ENCODE measurements around the gene IGSF3. TPM values are rescaled to one million over a fixed set of nuclear protein-coding genes. Genes with fewer than 3 reads are reported as not detected.
A peak's percentile ranks its signal among the peaks of the same experiment; 100 is the strongest.

Gene IGSF3
- total RNA-seq, 2 experiments from 2014 or later, result 0.08 to 0.22 TPM

DNA sequence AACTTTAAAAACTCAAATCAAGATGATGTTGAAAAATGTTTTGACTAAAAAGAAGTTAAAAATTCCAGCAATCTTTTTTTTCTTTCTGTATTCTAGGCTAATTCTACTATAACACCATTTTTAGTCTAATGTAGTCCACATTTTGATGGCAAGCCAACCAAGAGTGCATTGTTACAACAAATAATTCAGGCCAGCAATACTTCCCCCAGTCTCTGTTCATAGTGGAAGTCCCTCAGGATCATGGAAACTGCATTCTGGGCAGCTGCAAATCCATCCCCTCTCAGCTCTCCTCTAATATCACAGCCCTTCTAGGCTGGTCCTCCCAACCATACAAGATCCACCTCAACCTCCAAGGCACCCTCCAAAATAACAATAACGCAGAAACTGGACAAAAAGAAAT is 89.0 kb downstream of the IGSF3 start:
- Mint-ChIP-seq H3K4me1 (ENCODE audit: low read depth) (peaks cover 6% of the 10 kb centered on the region), H3K27me3 (peaks cover 4% of the 10 kb centered on the region), H3K4me3 (no peak overlapping the region), H3K36me3 (ENCODE audit: low read depth) (no peaks in the 10 kb centered on the region), H3K9me3 (no peaks in the 10 kb centered on the region), H3K27ac (no peak overlapping the region)
- POLR2A ChIA-PET, result no interaction called here
- Histone ChIP-seq H3K27me3 (ENCODE audit: control insufficient read depth in 1 of 2, insufficient read depth in 2 of 2, low read length in 2 of 2) (no peaks in the 10 kb centered on the region), H3K36me3 (ENCODE audit: insufficient read depth, low read length) (no peaks in the 10 kb centered on the region), H3K4me1 (ENCODE audit: insufficient read depth, low read length) (no peaks in the 10 kb centered on the region), H3K4me3 (ENCODE audit: low read length) (no peak overlapping the region), H3K9me3 (ENCODE audit: control insufficient read depth in 1 of 2, insufficient read depth in 1 of 2, low read length in 2 of 2) (no peaks in the 10 kb centered on the region), H3K27ac (ENCODE audit: low read depth in 1 of 2, low read length in 2 of 2) (no peak overlapping the region)
- intact Hi-C loops (cut with DNase I, micrococcal nuclease), result loop anchor here (5.0 to 10.0 kb wide), 4 partner anchors 89 to 786 kb away; partner anchors contain the start of genes IGSF3 (in 1 of the 2) and MAN1A2 (in 1 of the 2)
- CTCF ChIA-PET, result no interaction called here
- ATAC-seq (ENCODE audit: poor library complexity) (no peak), DNase-seq (no peak)
- TF ChIP-seq, protein P1, sequence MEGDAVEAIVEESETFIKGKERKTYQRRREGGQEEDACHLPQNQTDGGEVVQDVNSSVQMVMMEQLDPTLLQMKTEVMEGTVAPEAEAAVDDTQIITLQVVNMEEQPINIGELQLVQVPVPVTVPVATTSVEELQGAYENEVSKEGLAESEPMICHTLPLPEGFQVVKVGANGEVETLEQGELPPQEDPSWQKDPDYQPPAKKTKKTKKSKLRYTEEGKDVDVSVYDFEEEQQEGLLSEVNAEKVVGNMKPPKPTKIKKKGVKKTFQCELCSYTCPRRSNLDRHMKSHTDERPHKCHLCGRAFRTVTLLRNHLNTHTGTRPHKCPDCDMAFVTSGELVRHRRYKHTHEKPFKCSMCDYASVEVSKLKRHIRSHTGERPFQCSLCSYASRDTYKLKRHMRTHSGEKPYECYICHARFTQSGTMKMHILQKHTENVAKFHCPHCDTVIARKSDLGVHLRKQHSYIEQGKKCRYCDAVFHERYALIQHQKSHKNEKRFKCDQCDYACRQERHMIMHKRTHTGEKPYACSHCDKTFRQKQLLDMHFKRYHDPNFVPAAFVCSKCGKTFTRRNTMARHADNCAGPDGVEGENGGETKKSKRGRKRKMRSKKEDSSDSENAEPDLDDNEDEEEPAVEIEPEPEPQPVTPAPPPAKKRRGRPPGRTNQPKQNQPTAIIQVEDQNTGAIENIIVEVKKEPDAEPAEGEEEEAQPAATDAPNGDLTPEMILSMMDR (IDR thresholded peaks at IDR 0.05), result no peak

DNA sequence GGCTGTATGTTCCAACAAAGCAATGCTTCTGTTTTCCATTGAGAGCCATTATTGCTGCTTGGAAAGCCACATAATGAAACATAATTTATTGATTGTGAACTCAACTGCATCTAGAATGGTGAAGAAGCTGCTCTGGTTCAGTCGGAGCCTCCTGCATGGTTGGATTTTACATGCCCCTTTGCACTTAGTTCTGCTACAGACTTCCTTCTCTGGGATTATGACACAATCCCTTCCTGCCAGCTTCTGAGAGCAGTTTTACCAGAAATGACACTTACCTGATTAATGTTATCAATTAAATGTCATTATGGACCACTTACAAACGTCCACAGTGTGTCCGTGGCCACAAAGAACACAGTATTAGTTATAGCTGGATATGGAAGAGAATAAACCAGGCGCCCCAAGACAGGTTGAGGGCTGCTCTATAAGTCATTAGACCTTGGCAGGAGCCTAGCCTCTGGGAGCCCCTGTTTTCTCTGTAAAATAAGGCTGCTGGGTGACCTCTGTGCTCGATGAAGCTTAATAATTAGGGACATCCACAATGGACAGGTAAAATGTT is 89.7 kb downstream of the IGSF3 start:
- Histone ChIP-seq H3K4me1 (ENCODE audit: insufficient read depth, low read length) (no peaks in the 10 kb centered on the region), H3K27me3 (ENCODE audit: control insufficient read depth in 1 of 2, insufficient read depth in 2 of 2, low read length in 2 of 2) (no peaks in the 10 kb centered on the region), H3K27ac (ENCODE audit: low read depth in 1 of 2, low read length in 2 of 2) (no peak overlapping the region), H3K4me3 (ENCODE audit: low read length) (no peak overlapping the region), H3K9me3 (ENCODE audit: control insufficient read depth in 1 of 2, insufficient read depth in 1 of 2, low read length in 2 of 2) (no peaks in the 10 kb centered on the region), H3K36me3 (ENCODE audit: insufficient read depth, low read length) (no peaks in the 10 kb centered on the region)
- H3K27ac Mint-ChIP-seq, result no peak overlapping the region
- TF ChIP-seq, protein P1 (IDR thresholded peaks at IDR 0.05), result no peak
- no peak for ATAC-seq (ENCODE audit: poor library complexity)
- H3K27me3 Mint-ChIP-seq, result peaks cover 4% of the 10 kb centered on the region
- H3K4me1 Mint-ChIP-seq (ENCODE audit: low read depth), result peaks cover 6% of the 10 kb centered on the region
- intact Hi-C loops (cut with DNase I, micrococcal nuclease), result loop anchor here (5.0 to 10.0 kb wide), 4 partner anchors 89 to 787 kb away; partner anchors contain the start of genes IGSF3 (in 1 of the 2) and MAN1A2 (in 1 of the 2)
- CTCF ChIA-PET, result no interaction called here
- H3K9me3 Mint-ChIP-seq, result no peaks in the 10 kb centered on the region
- no peaks in the 10 kb centered on the region for H3K36me3 Mint-ChIP-seq (ENCODE audit: low read depth)
- no peak for DNase-seq
- H3K4me3 Mint-ChIP-seq, result no peak overlapping the region
- POLR2A ChIA-PET, result no interaction called here

DNA sequence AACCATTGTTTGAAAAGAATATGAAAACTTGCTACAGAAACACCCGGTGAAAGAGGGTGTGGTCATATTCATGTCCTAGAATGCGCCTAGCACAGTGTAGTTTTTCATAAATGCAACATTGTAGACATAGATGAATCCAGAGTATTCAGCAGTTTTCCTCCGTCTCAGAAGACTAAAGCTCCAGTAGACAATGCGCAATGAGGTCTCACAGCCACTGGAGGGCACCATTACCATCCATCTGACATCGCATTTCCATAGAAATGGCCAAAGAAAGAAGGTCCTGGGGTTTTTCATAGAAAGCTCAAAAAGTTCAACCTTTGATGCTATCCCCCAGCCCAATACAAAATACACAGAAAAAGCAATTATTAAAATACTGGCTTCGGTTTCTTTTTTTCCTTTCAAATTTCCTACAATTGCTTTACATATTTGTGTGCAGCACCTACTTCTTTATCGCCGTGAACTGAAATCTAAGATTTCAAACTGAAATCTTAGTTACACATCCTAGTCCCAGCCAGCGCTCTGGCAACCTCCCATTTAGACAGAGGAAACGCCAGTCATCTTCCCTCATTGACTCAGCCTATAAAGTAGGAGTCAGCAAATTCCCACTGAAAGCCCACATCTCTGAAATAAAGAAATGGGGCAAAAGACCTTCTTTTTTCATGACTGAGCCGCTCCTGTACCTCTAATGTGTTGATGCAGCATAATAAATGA is 92.8 kb downstream of the IGSF3 start:
- Histone ChIP-seq H3K27me3 (ENCODE audit: control insufficient read depth in 1 of 2, insufficient read depth in 2 of 2, low read length in 2 of 2) (no peaks in the 10 kb centered on the region), H3K36me3 (ENCODE audit: insufficient read depth, low read length) (no peaks in the 10 kb centered on the region), H3K4me1 (ENCODE audit: insufficient read depth, low read length) (peaks cover 14% of the 10 kb centered on the region), H3K4me3 (ENCODE audit: low read length) (no peak overlapping the region), H3K9me3 (ENCODE audit: control insufficient read depth in 1 of 2, insufficient read depth in 1 of 2, low read length in 2 of 2) (no peaks in the 10 kb centered on the region), H3K27ac (ENCODE audit: low read depth in 1 of 2, low read length in 2 of 2) (no peak overlapping the region)
- ATAC-seq (ENCODE audit: poor library complexity), result peak; percentile 18
- Mint-ChIP-seq H3K4me3 (peak overlapping the region; percentile 35), H3K27ac (no peak overlapping the region), H3K9me3 (no peaks in the 10 kb centered on the region), H3K4me1 (ENCODE audit: low read depth) (peaks cover 16% of the 10 kb centered on the region), H3K27me3 (peaks cover 4% of the 10 kb centered on the region), H3K36me3 (ENCODE audit: low read depth) (peaks cover 5% of the 10 kb centered on the region)
- peak; percentile 16 to 82 (median 44) for DNase-seq
- ChIA-PET POLR2A (interaction anchor here (0.7 to 1.0 kb wide), 5 partner anchors 22 to 554 kb away, joined by 3 to 6 read pairs (median 3); partner anchors contain the start of gene TTF2), CTCF (interaction anchor here (0.7 to 2.1 kb wide), 20 partner anchors 12 to 554 kb away, joined by 3 to 13 read pairs (median 6); partner anchors contain the start of gene TTF2)
- TF ChIP-seq, protein P1 (IDR thresholded peaks at IDR 0.05), result peak; percentile 89
- intact Hi-C loops (cut with DNase I, micrococcal nuclease), result loop anchor here (1.0 to 10.0 kb wide), 12 partner anchors 21 to 790 kb away; partner anchors contain the start of genes IGSF3 (in 1 of the 2) and MAN1A2 (in 1 of the 2)
